ENCODE measurements around the gene DNAL1. TPM values are rescaled to one million over a fixed set of nuclear protein-coding genes. Genes with fewer than 3 reads are reported as not detected.
A peak's percentile ranks its signal among the peaks of the same experiment; 100 is the strongest.

Gene DNAL1
- total and polyA plus RNA-seq, 10 of the 15 experiments (the other 5 are each of a cell fraction or from before 2014, with no cell fraction given) = 2.4 to 18.2 (median 7.4) TPM

DNA sequence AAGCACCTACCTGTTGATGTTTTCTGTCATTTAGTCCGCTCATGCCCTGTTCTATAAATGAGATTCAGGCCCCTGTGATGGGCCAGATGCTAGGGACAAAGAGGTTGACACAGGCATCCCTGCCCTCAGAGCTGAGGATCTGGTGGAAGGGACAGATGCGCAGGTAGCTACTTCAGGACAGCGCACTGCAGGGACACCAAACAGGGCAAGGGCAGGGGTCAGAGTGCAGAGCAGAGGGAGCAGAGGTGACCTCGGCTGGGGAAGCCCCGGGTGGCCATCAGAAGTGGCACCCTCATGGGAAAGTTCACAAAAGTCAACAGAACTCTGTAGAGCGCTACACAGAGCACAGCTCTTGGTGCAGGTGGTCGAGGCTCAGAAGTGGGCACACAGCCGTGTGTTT lies 75.0 kb downstream of the DNAL1 start:
- ChIA-PET POLR2A (interaction anchor here (0.6 kb wide), 1 partner anchor 1482 kb away, joined by 3 read pairs; no protein-coding TSS in a partner anchor), RAD21 (ENCODE audit: unreplicated experiment) (no interaction called here), SMC1A (ENCODE audit: uncharacterized antibody, unreplicated experiment) (interaction anchor here (0.8 kb wide), 1 partner anchor 149 kb away, joined by 4 read pairs; no protein-coding TSS in a partner anchor), CTCF (no interaction called here)
- Histone ChIP-seq H3K79me2 (ENCODE audit: control insufficient read depth, insufficient read depth, low read length) (no peaks in the 10 kb centered on the region), H3K4me2 (ENCODE audit: control insufficient read depth, insufficient read depth) (no peak overlapping the region), H3K4me1 (ENCODE audit: control insufficient read depth, insufficient read depth, low read length) (no peaks in the 10 kb centered on the region; the same call in 1 of the 2 replicates), H3K9me3 (replicated peaks; ENCODE audit: control insufficient read depth, insufficient read depth, low read length) (no peaks in the 10 kb centered on the region), H3K27ac (ENCODE audit: control insufficient read depth, insufficient read depth) (no peak overlapping the region), H3K9ac (ENCODE audit: control insufficient read depth, insufficient read depth, low read length) (no peak overlapping the region), H3K4me3 (no peak overlapping the region), H3K27me3 (replicated peaks in 1 of 2; ENCODE audit: control insufficient read depth in 2 of 2, insufficient read depth in 2 of 2, low read length in 1 of 2) (no peaks in the 10 kb centered on the region), H2AFZ (ENCODE audit: control insufficient read depth, low read depth, low read length) (no peak overlapping the region), H4K20me1 (ENCODE audit: control insufficient read depth, insufficient read depth) (peaks cover 2% of the 10 kb centered on the region), H3K36me3 (ENCODE audit: control insufficient read depth in 2 of 2, insufficient read depth in 2 of 2, low read length in 1 of 2) (peaks cover 43 to 69% of the 10 kb centered on the region in 2 experiments)
- DNase-seq (ENCODE audit: low read depth, low spot score) (no peak), FAIRE-seq (no peak), ATAC-seq (no peak)
- TF ChIP-seq DPF2 (IDR thresholded peaks at IDR 0.05) = no peak
- TF ChIP-seq POLR2A (IDR thresholded peaks at IDR 0.05; ENCODE audit: low read depth, low read length) = 0 out of 2 replicates have a peak, but pooled peaks have one; percentile 31
- in situ Hi-C loops (cut with MboI) (no loop called here), intact Hi-C loops (cut with micrococcal nuclease; ENCODE audit: unreplicated experiment) (no loop called here)
- WGBS (ENCODE audit: insufficient coverage, insufficient replicate concordance, low lambda C conversion rate, missing lambda C conversion rate) = 87% methylated on average over 7 of the region's 8 CpGs
- BruUV-seq (replicated peaks) = no TSS peak

DNA sequence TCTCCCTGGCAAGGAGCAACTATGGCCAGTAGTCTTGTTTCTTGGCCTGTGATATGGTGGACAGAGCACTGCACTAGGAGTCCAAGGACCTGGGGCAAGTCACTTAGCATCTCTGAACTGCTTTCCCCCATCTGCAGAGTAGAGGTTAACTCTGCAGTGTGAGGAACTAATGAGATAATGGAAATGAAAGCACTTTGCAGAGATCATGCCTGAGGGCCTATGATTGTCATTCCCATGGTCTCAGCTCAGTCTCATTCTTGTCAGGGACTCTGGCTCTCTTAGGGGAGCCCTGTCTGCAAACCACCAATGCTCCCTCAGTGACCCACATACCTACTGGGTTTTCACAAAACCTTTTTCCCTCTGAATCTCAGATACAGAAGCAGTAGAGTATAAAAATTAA lies 75.8 kb downstream of the DNAL1 start:
- TF ChIP-seq NRF1 (conservative IDR thresholded peaks at IDR 0.05; ENCODE audit: low read depth, low read length) (no peak), ZZZ3 (IDR thresholded peaks at IDR 0.05; ENCODE audit: control insufficient read depth, insufficient read length, low read depth) (no peak)
- Histone ChIP-seq H3K4me1 (ENCODE audit: control insufficient read depth, insufficient read depth, low read length) (no peaks in the 10 kb centered on the region), H2AFZ (ENCODE audit: control insufficient read depth, low read depth, low read length) (no peak overlapping the region), H3K4me2 (ENCODE audit: control insufficient read depth, insufficient read depth) (no peak overlapping the region), H3K9ac (ENCODE audit: control insufficient read depth, insufficient read depth, low read length) (no peak overlapping the region), H3K9me3 (replicated peaks; ENCODE audit: control insufficient read depth, insufficient read depth, low read length) (no peaks in the 10 kb centered on the region), H3K27ac (ENCODE audit: control insufficient read depth, insufficient read depth) (no peak overlapping the region), H3K27me3 (replicated peaks in 1 of 2; ENCODE audit: control insufficient read depth in 2 of 2, insufficient read depth in 2 of 2, low read length in 1 of 2) (no peaks in the 10 kb centered on the region), H4K20me1 (ENCODE audit: control insufficient read depth, insufficient read depth) (peaks cover 2% of the 10 kb centered on the region), H3K4me3 (no peak overlapping the region), H3K79me2 (ENCODE audit: control insufficient read depth, insufficient read depth, low read length) (no peaks in the 10 kb centered on the region), H3K36me3 (ENCODE audit: control insufficient read depth in 2 of 2, insufficient read depth in 2 of 2, low read length in 1 of 2) (peaks cover 50 to 73% of the 10 kb centered on the region in 2 experiments)
- ChIA-PET CTCF (no interaction called here), POLR2A (interaction anchor here (0.6 kb wide), 1 partner anchor 1482 kb away, joined by 3 read pairs; no protein-coding TSS in a partner anchor), SMC1A (ENCODE audit: uncharacterized antibody, unreplicated experiment) (interaction anchor here (0.8 kb wide), 1 partner anchor 150 kb away, joined by 4 read pairs; no protein-coding TSS in a partner anchor), RAD21 (ENCODE audit: unreplicated experiment) (no interaction called here)
- intact Hi-C loops (cut with micrococcal nuclease; ENCODE audit: unreplicated experiment) = no loop called here
- BruUV-seq (replicated peaks) = no TSS peak
- in situ Hi-C loops (cut with MboI) = no loop called here
- DNase-seq (ENCODE audit: low read depth, low spot score) = no peak
- FAIRE-seq = no peak
- no peak for ATAC-seq

Data from GM12878 (cell line).